H1 (cell line): Measurements from ENCODE around the gene FAM53B. TPM values are rescaled to one million over a fixed set of nuclear protein-coding genes. Genes with fewer than 3 reads are reported as not detected.

Source experiments
- CTCF ChIP-seq, 3 experiments: IDR thresholded peaks; 1 replicate in 2 of 3; 2 replicates in 1 of 3; pipeline versions ENCODE4 v1.5.1 to v1.6.1; 2011; ENCODE audit warnings: low read length in 3 of 3, mild to moderate bottlenecking in 3 of 3, inconsistent platforms in 2 of 3, low read depth in 1 of 3, moderate library complexity in 1 of 3; ENCODE audit not compliant: insufficient read depth in 1 of 3; ENCODE audit errors: control extremely low read depth in 1 of 3
- polyA plus RNA-seq, 7 experiments: library from polyadenylated mRNA; depleted of rRNA in 3 of 7; stranded (reverse) in 5 of 7; unstranded in 2 of 7; fragments of >200 nt in 5 of 7; fragments of 200-250 nt in 2 of 7; gene quantifications; 1 replicate in 5 of 7; 2 replicates in 1 of 7; 4 replicates in 1 of 7; pipeline versions ENCODE4 v1.2.1 to v1.2.3, GENCODE V29; 2011 to 2013; ENCODE audit warnings: missing spikeins in 2 of 7, mixed read lengths in 2 of 7
- total RNA-seq: library from RNA; stranded (reverse); fragmentation: NEBNext Ultra II Directional; extraction: Animal tissue kit (Norgen Biotek cat#: 25700); gene quantifications from 2 replicates; pipeline ENCODE4 v1.2.1, GENCODE V29; 2021

The FAM53B gene
- total and polyA plus RNA-seq, 2 of the 8 experiments (the other 6 are each of a cell fraction or from before 2014, with no cell fraction given), result 5.3 to 14.4 TPM

GRCh38 chr10:124679401-124679800, 64.8 kb downstream of the FAM53B start (continued):
- no peak for TF ChIP-seq CTCF (IDR thresholded peaks at IDR 0.05; ENCODE audit: control extremely low read depth in 1 of 3, insufficient read depth in 1 of 3, low read depth in 1 of 3, low read length in 3 of 3)
- TF ChIP-seq, all 59 proteins: peak for 0
